Testis (tissue), 3 donors: ENCODE results near the gene ARHGAP26. TPM values are rescaled to one million over a fixed set of nuclear protein-coding genes. Genes with fewer than 3 reads are reported as not detected.
A peak's percentile ranks its signal among the peaks of the same experiment; 100 is the strongest.

Experiments
- DNase-seq: peaks from one replicate; pipeline ENCODE4 v3.0.0-alpha.2; 2019
- H3K27ac ChIP-seq, 2 donors: fragments of 200-600 bp; sonication (generic); one replicate each; pipeline ENCODE4 v1.5.1; 2019
- H3K27me3 ChIP-seq: fragments of 200-600 bp; sonication (generic); one replicate; pipeline ENCODE4 v1.5.1; 2019
- H3K36me3 ChIP-seq: fragments of 200-600 bp; sonication (generic); one replicate; pipeline ENCODE4 v1.5.1; 2017; ENCODE audit warnings: low read depth; ENCODE audit errors: missing control alignments
- H3K4me1 ChIP-seq: fragments of 200-600 bp; sonication (generic); one replicate; pipeline ENCODE4 v1.5.1; 2019
- H3K4me3 ChIP-seq, 2 donors: fragments of 200-600 bp; sonication (generic); one replicate each; pipeline ENCODE4 v1.5.1; 2017 to 2019
- H3K9me3 ChIP-seq: fragments of 200-600 bp; sonication (generic); one replicate; pipeline ENCODE4 v1.5.1; 2017
- POLR2A ChIP-seq: fragments of 450-650 bp; IDR thresholded peaks from one replicate; pipeline ENCODE4 v1.6.1; 2017; ENCODE audit warnings: antibody characterized with exemption, mild to moderate bottlenecking, moderate library complexity
- WGBS, 2 donors: methylation state at CpG; one replicate each; pipeline ENCODE4 v1.1.5; 2018; 5-methylcytosine and 5-hydroxymethylcytosine counted together
- intact Hi-C: fragments of 100-400 bp; cut with DNase I; formaldehyde crosslinking; loops from one replicate; pipeline ENCODE4 v1.15.1; 2023; ENCODE audit warnings: low total_unique reads
- polyA plus RNA-seq: library from polyadenylated mRNA; stranded (reverse); fragments of 350-450 nt; fragmentation: Illumina TruSeq; extraction: RNeasy Lipid Tissue Mini Kit (QIAGEN cat#74804); gene quantifications from one replicate; pipeline ENCODE4 v1.2.3, GENCODE V29; 2014; ENCODE audit warnings: low read depth, low replicate concordance; ENCODE audit not compliant: insufficient read depth
- total RNA-seq, 2 donors: library from RNA; depleted of rRNA; stranded (reverse); fragments of >200 nt; gene quantifications; one replicate each; pipeline ENCODE4 v1.2.3, GENCODE V29; 2016
- TF ChIP-seq, protein P1 (sequence below), 3 experiments: fragments of 450-650 bp in 2 of 3; fragments of 200-600 bp in 1 of 3; sonication (generic) in 1 of 3; IDR thresholded peaks; one replicate each; pipeline ENCODE4 v1.5.1; 2016 to 2019; ENCODE audit warnings: antibody characterized with exemption in 3 of 3, mild to moderate bottlenecking in 2 of 3, moderate library complexity in 1 of 3

The ARHGAP26 gene
- total and polyA plus RNA-seq, 3 donors from 2014 or later, result 33.8 to 98.7 (median 95.7) TPM

- WGBS, 2 donors, result 68 to 69% methylated on average over 6 of the region's 6 CpGs
- TF ChIP-seq, protein P1, sequence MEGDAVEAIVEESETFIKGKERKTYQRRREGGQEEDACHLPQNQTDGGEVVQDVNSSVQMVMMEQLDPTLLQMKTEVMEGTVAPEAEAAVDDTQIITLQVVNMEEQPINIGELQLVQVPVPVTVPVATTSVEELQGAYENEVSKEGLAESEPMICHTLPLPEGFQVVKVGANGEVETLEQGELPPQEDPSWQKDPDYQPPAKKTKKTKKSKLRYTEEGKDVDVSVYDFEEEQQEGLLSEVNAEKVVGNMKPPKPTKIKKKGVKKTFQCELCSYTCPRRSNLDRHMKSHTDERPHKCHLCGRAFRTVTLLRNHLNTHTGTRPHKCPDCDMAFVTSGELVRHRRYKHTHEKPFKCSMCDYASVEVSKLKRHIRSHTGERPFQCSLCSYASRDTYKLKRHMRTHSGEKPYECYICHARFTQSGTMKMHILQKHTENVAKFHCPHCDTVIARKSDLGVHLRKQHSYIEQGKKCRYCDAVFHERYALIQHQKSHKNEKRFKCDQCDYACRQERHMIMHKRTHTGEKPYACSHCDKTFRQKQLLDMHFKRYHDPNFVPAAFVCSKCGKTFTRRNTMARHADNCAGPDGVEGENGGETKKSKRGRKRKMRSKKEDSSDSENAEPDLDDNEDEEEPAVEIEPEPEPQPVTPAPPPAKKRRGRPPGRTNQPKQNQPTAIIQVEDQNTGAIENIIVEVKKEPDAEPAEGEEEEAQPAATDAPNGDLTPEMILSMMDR (IDR thresholded peaks at IDR 0.05), result no peak
- no peak for TF ChIP-seq POLR2A
- no peaks in the 10 kb centered on the region for H3K9me3 ChIP-seq
- no peak overlapping the region for H3K4me3 ChIP-seq
- intact Hi-C loops, result no loop called here
- no peaks in the 10 kb centered on the region for H3K27me3 ChIP-seq
- peak overlapping the region; percentile 4 to 51 for H3K27ac ChIP-seq
- no peak for DNase-seq
- no peaks in the 10 kb centered on the region for H3K36me3 ChIP-seq
- peaks cover 48% of the 10 kb centered on the region for H3K4me1 ChIP-seq
Measured at GRCh38 chr5:142810743-142811290, 40.6 kb downstream of the ARHGAP26 start.

- DNase-seq, result no peak
- intact Hi-C loops, result no loop called here
- H3K9me3 ChIP-seq, result no peaks in the 10 kb centered on the region
- H3K4me3 ChIP-seq, result no peak overlapping the region
- no peak for TF ChIP-seq POLR2A
- TF ChIP-seq, protein P1 (IDR thresholded peaks at IDR 0.05), result no peak
- no peaks in the 10 kb centered on the region for H3K36me3 ChIP-seq
- peaks cover 55% of the 10 kb centered on the region for H3K4me1 ChIP-seq
- 80 to 86% methylated on average over 10 of the region's 10 CpGs for WGBS, 2 donors
- H3K27ac ChIP-seq, result peak overlapping the region in 1 of 2 donors; percentile 51
- no peaks in the 10 kb centered on the region for H3K27me3 ChIP-seq
Measured at GRCh38 chr5:142811866-142812557, 41.8 kb downstream of the ARHGAP26 start.

- H3K27ac ChIP-seq, result peak overlapping the region; percentile 52 to 84
- DNase-seq, result no peak
- H3K27me3 ChIP-seq, result no peaks in the 10 kb centered on the region
- TF ChIP-seq, protein P1 (IDR thresholded peaks at IDR 0.05), result no peak
- no peak for TF ChIP-seq POLR2A
- no peaks in the 10 kb centered on the region for H3K36me3 ChIP-seq
- 78 to 85% methylated on average over 3 of the region's 3 CpGs for WGBS, 2 donors
- intact Hi-C loops, result no loop called here
- peaks cover 58% of the 10 kb centered on the region for H3K4me1 ChIP-seq
- H3K9me3 ChIP-seq, result no peaks in the 10 kb centered on the region
- no peak overlapping the region for H3K4me3 ChIP-seq
Measured at GRCh38 chr5:142813220-142813619, 43.0 kb downstream of the ARHGAP26 start.

DNA sequence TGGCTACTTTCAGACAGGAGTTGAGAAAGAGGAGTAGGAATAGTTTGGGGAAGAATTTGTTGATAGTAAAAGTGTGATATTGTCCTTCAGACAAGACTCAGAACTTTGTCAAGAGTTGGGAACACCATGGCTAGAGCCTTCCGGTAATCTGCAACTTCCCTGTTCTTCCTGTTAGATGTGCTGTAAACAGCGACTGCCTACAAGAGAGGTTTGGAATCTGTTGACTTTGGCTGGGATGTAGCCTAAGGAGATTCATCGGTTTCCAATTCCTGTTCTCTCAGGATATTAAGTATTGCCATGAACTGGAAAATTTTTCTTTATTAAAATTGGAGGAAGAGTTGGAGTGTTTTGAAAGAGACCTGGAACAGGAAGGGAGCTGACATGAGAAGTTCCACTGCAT is 43.9 kb downstream of the ARHGAP26 start:
- 34 to 47% methylated on average over 3 of the region's 3 CpGs for WGBS, 2 donors
- DNase-seq, result no peak
- Histone ChIP-seq H3K27ac (peak overlapping the region; percentile 52 to 84), H3K4me3 (no peak overlapping the region), H3K36me3 (no peaks in the 10 kb centered on the region), H3K4me1 (peaks cover 65% of the 10 kb centered on the region), H3K9me3 (no peaks in the 10 kb centered on the region), H3K27me3 (no peaks in the 10 kb centered on the region)
- intact Hi-C loops, result no loop called here
- no peak for TF ChIP-seq POLR2A
- TF ChIP-seq, protein P1 (IDR thresholded peaks at IDR 0.05), result no peak

- WGBS, 2 donors, result 92 to 100% methylated on average over 2 of the region's 2 CpGs
- intact Hi-C loops, result no loop called here
- no peaks in the 10 kb centered on the region for H3K27me3 ChIP-seq
- no peak overlapping the region for H3K4me3 ChIP-seq
- no peaks in the 10 kb centered on the region for H3K36me3 ChIP-seq
- DNase-seq, result no peak
- no peaks in the 10 kb centered on the region for H3K9me3 ChIP-seq
- no peak overlapping the region for H3K27ac ChIP-seq
- TF ChIP-seq, protein P1 (IDR thresholded peaks at IDR 0.05), result no peak
- no peak for TF ChIP-seq POLR2A
- H3K4me1 ChIP-seq, result peaks cover 52% of the 10 kb centered on the region
Measured at GRCh38 chr5:142815469-142815868, 45.3 kb downstream of the ARHGAP26 start.
